ENCODE data around the gene PCNA. TPM values are rescaled to one million over a fixed set of nuclear protein-coding genes. Genes with fewer than 3 reads are reported as not detected.

The PCNA gene
- total RNA-seq (10 to 100 TPM; 10.9 to 23.2 (median 16.8) TPM), polyA plus RNA-seq (10 to 100 TPM; 13.9 to 27.4 TPM)

- WGBS, 2 donors: 0% methylated on average over 71 of the region's 71 CpGs
- intact Hi-C loops (cut with DNase I): no loop called here
- peak; percentile 96 to 99 (median 98) for ATAC-seq
- FAIRE-seq: peak; percentile 65
- Histone ChIP-seq H3K27me3 (no peaks in the 10 kb centered on the region), H3K9me3 (no peaks in the 10 kb centered on the region), H3K27ac (peak within 1 kb of the TSS; percentile 79 to 86 (median 85)), H3K36me3 (peaks cover 0 to 33% (median 0%) of the 10 kb centered on the region in 3 donors), H3K4me3 (peak within 1 kb of the TSS; percentile 52 to 80 (median 72)), H3K4me1 (peaks cover 9 to 13% (median 10%) of the 10 kb centered on the region in 3 donors)
- peak; percentile 94 to 97 (median 96) for DNase-seq
- peak in 1 of 4 donors; percentile 13 for TF ChIP-seq CTCF (IDR thresholded peaks at IDR 0.05)
Measured at GRCh38 chr20:5119435-5120184, at the start of gene PCNA. Gene PCNA (minus strand): TSS chr20:5119958. CDS start chr20:5119798, 160 bp downstream.

- 53 to 56% methylated on average over 3 of the region's 3 CpGs for WGBS, 2 donors
- Histone ChIP-seq H3K4me3 (no peak overlapping the region), H3K27me3 (no peaks in the 10 kb centered on the region), H3K27ac (no peak overlapping the region), H3K4me1 (no peaks in the 10 kb centered on the region), H3K9me3 (no peaks in the 10 kb centered on the region), H3K36me3 (no peaks in the 10 kb centered on the region)
- ATAC-seq (peak in 3 of 4 donors; percentile 41 to 47 (median 46)), FAIRE-seq (no peak), DNase-seq (no peak)
- intact Hi-C loops (cut with DNase I): no loop called here
- no peak for TF ChIP-seq CTCF (IDR thresholded peaks at IDR 0.05)
Measured at GRCh38 chr20:5168651-5169396, 49.1 kb upstream of the PCNA start.

- Histone ChIP-seq H3K4me3 (no peak overlapping the region), H3K27me3 (no peaks in the 10 kb centered on the region), H3K27ac (no peak overlapping the region), H3K9me3 (no peaks in the 10 kb centered on the region), H3K36me3 (no peaks in the 10 kb centered on the region), H3K4me1 (no peaks in the 10 kb centered on the region)
- no peak for TF ChIP-seq CTCF (IDR thresholded peaks at IDR 0.05)
- WGBS, 2 donors: 81 to 87% methylated on average over 13 of the region's 13 CpGs
- ATAC-seq: no peak
- no peak for FAIRE-seq
- no peak for DNase-seq
- intact Hi-C loops (cut with DNase I): no loop called here
Measured at GRCh38 chr20:5164645-5165625, 45.2 kb upstream of the PCNA start.

- intact Hi-C loops (cut with DNase I): no loop called here
- no peak for ATAC-seq
- FAIRE-seq: no peak
Measured at GRCh38 chr20:5161536-5162164, 41.9 kb upstream of the PCNA start.

More at GRCh38 chr20:5161536-5162164, 41.9 kb upstream of the PCNA start:
- Histone ChIP-seq H3K9me3 (no peaks in the 10 kb centered on the region), H3K36me3 (no peaks in the 10 kb centered on the region), H3K4me1 (no peaks in the 10 kb centered on the region), H3K4me3 (no peak overlapping the region), H3K27ac (no peak overlapping the region), H3K27me3 (no peaks in the 10 kb centered on the region)
- no peak for TF ChIP-seq CTCF (IDR thresholded peaks at IDR 0.05)
- 91 to 94% methylated on average over 6 of the region's 6 CpGs for WGBS, 2 donors
- DNase-seq: no peak
